Fibroblast of villous mesenchyme (primary cell): ENCODE results near the gene ARHGEF28. TPM values are rescaled to one million over a fixed set of nuclear protein-coding genes. Genes with fewer than 3 reads are reported as not detected.

Source experiments
- DNase-seq: peaks from one replicate; pipeline ENCODE4 v3.0.0-alpha.2; 2010; ENCODE audit warnings: low read depth
- H3K4me3 ChIP-seq: 2 replicates; pipeline ENCODE4 v1.5.1; 2011; ENCODE audit warnings: low read depth, mild to moderate bottlenecking, low read length
- CTCF ChIP-seq: IDR thresholded peaks from 2 replicates; pipeline ENCODE4 v1.5.1; 2012; ENCODE audit warnings: low read depth, mild to moderate bottlenecking, low read length; ENCODE audit not compliant: insufficient read depth
- total RNA-seq: library from RNA; depleted of rRNA; stranded (reverse); fragments of >200 nt; gene quantifications from 2 replicates; pipeline ENCODE4 v1.2.3, GENCODE V29; 2012

Gene ARHGEF28
- total RNA-seq: 34.1 and 40.2 TPM in 2 replicates

- DNase-seq: peak; percentile 66
- peak within 1 kb of the TSS; percentile 83 for H3K4me3 ChIP-seq
- no peak for TF ChIP-seq CTCF
Measured at GRCh38 chr5:73625944-73626811, at the start of gene ARHGEF28. TSS of gene ARHGEF28 (plus strand) at chr5:73626196. CDS start at chr5:73684852, 58,656 bp downstream.

DNA sequence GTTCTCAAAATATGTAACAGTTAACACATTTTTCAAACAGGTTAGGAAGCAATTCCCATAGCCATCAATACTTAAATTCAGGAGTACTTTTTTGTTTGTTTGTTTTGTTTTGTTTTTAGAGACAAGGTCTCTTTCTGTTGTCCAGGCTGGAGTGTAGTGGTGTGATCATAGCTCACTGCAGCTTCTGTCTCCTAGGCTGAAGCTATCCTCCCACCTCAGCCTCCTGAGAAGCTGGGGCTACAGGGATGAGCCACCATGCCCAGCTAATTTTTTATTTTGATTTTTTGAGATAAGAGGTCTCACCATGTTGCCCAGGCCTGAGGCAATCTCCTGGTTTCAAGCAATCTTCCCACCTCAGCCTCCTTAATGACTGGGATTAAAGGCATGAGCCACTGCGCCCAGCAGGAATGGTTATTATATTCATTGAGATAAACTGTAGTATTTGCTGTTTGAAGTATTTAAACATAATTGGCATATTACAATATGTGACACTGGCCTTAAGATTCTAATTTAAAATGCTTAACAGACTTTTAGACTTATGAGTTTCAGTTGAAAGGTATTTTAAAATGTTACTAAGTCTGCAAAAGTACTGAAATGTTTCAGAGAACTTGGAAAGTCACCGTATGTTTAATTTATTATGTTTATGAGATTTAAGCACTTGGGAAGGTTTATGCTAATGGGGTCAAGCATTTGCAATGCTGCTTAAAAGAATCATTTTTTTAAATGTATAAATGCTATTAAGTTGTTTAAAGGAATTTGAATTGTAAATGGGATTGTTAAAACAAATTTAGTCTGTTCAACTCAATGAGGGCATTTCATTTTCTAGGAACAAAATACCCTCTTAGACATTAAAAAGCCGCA lies 43.5 kb upstream of the ARHGEF28 start:
- no peak for DNase-seq
- TF ChIP-seq CTCF: no peak

DNA sequence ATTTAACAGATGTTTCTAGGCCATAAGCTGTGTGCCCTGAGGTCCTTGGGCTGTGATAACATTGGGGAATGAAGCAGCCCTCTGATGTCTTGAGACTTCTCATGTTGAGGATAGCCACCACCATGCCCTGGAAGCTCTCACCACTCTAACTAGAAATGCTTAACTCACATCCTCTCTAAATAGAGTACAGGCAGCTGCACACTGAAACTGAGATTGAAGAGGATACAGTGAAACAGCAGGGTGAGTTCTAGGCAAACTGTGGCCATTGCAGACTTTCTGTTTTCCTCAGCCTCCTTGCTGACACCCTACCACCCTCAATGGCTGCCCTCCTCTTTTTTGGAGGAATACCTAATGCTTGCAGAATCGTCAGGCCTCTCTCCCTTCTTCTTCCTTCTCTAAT lies 38.1 kb upstream of the ARHGEF28 start:
- H3K4me3 ChIP-seq: no peak overlapping the region
- DNase-seq: no peak
- no peak for TF ChIP-seq CTCF

More for the DNA sequence above, 43.5 kb upstream of the ARHGEF28 start:
- H3K4me3 ChIP-seq: no peak overlapping the region

- DNase-seq: peak; percentile 94
- peak; percentile 75 for TF ChIP-seq CTCF
- no peak overlapping the region for H3K4me3 ChIP-seq
Measured at GRCh38 chr5:73591102-73591695, 34.8 kb upstream of the ARHGEF28 start.

GRCh38 chr5:73591698-73592501 lies 34.1 kb upstream of the ARHGEF28 start:
- peak; percentile 86 for DNase-seq
- no peak for TF ChIP-seq CTCF
- no peak overlapping the region for H3K4me3 ChIP-seq

- no peak for DNase-seq
- TF ChIP-seq CTCF: no peak
Measured at GRCh38 chr5:73592551-73592950, 33.4 kb upstream of the ARHGEF28 start.

More at GRCh38 chr5:73592551-73592950, 33.4 kb upstream of the ARHGEF28 start:
- H3K4me3 ChIP-seq: no peak overlapping the region
